Sciatic nerve (tissue), 2 donors: Measurements from ENCODE around the gene ZNF212. TPM values are rescaled to one million over a fixed set of nuclear protein-coding genes. Genes with fewer than 3 reads are reported as not detected.
A peak's percentile ranks its signal among the peaks of the same experiment; 100 is the strongest.
"Not testable (repeated sequence)": the region's sequence is repeated elsewhere in the genome, so short reads cannot be mapped to it uniquely, and the experiment has no call there.

Experiments used
- ATAC-seq: fragments of 200-7000 bp; cut with Tn5 transposase; one replicate; pipeline ENCODE4 v1.9.1; 2020; ENCODE audit warnings: mild to moderate bottlenecking, moderate library complexity
- DNase-seq: peaks from one replicate; pipeline ENCODE4 v3.0.0-alpha.2; 2020; ENCODE audit warnings: low spot score
- intact Hi-C: fragments of 100-400 bp; cut with DNase I; formaldehyde crosslinking; loops from one replicate; pipeline ENCODE4 v1.14.2; 2022
- total RNA-seq: library from RNA; stranded (reverse); fragmentation: NEBNext Ultra II Directional; extraction: Animal tissue kit (Norgen Biotek cat#: 25700); gene quantifications from one replicate; pipeline ENCODE4 v1.2.1, GENCODE V29; 2021
- donor health status: DM: no; HTN: no; CAD: no.
- donor health status: DM: no; HTN: no; CAD: no.

Gene ZNF212
- total RNA-seq, 1 donor from 2014 or later = 13.2 TPM

- intact Hi-C loops = no loop called here
These were observed 9.3 kb downstream of the ZNF212 start for GRCh38 chr7:149248777-149249176.

GRCh38 chr7:149250151-149250550 lies 10.7 kb downstream of the ZNF212 start:
- DNase-seq, intact Hi-C loops, ATAC-seq: not testable (repeated sequence)

More at GRCh38 chr7:149248777-149249176, 9.3 kb downstream of the ZNF212 start:
- no peak for DNase-seq
- ATAC-seq = no peak

GRCh38 chr7:149251518-149251917 lies 12.1 kb downstream of the ZNF212 start:
- ATAC-seq, DNase-seq, intact Hi-C loops: not testable (repeated sequence)

- intact Hi-C loops = no loop called here
- DNase-seq (no peak), ATAC-seq (no peak)
These were observed 12.9 kb downstream of the ZNF212 start for GRCh38 chr7:149252378-149252777.

- DNase-seq = no peak
- intact Hi-C loops = no loop called here
- no peak for ATAC-seq
These were observed 14.2 kb downstream of the ZNF212 start for GRCh38 chr7:149253665-149254064.

GRCh38 chr7:149254181-149254858 lies 14.9 kb downstream of the ZNF212 start:
- intact Hi-C loops = no loop called here
- DNase-seq = peak; percentile 42
- ATAC-seq = no peak

GRCh38 chr7:149255174-149255573 lies 15.7 kb downstream of the ZNF212 start:
- intact Hi-C loops = no loop called here
- DNase-seq = no peak
- no peak for ATAC-seq

GRCh38 chr7:149256568-149256967 lies 17.1 kb downstream of the ZNF212 start:
- DNase-seq (no peak), ATAC-seq (no peak)
- intact Hi-C loops = no loop called here

GRCh38 chr7:149257146-149257545 lies 17.7 kb downstream of the ZNF212 start:
- ATAC-seq = no peak

GRCh38 chr7:149261316-149261828 lies 21.9 kb downstream of the ZNF212 start:
- intact Hi-C loops = no loop called here
- ATAC-seq = peak; percentile 24

More at GRCh38 chr7:149257146-149257545, 17.7 kb downstream of the ZNF212 start:
- DNase-seq = no peak
- intact Hi-C loops = no loop called here

GRCh38 chr7:149261829-149262617 lies 22.6 kb downstream of the ZNF212 start, which contains the start of gene ZNF783:
ZNF783 (plus strand) TSS chr7:149262196; CDS start chr7:149262334, 138 bp downstream.
- DNase-seq = peak; percentile 92
- intact Hi-C loops = no loop called here

More at GRCh38 chr7:149261316-149261828, 21.9 kb downstream of the ZNF212 start:
- DNase-seq = peak; percentile 52

GRCh38 chr7:149266451-149266850 lies 27.0 kb downstream of the ZNF212 start:
- intact Hi-C loops = no loop called here
- ATAC-seq (no peak), DNase-seq (no peak)

More at GRCh38 chr7:149261829-149262617, 22.6 kb downstream of the ZNF212 start, which contains the start of gene ZNF783:
- ATAC-seq = peak; percentile 98

GRCh38 chr7:149267733-149268132 lies 28.3 kb downstream of the ZNF212 start:
- intact Hi-C loops = no loop called here
- ATAC-seq = no peak

GRCh38 chr7:149274424-149274823 lies 35.0 kb downstream of the ZNF212 start:
- DNase-seq = peak; percentile 43
- intact Hi-C loops, ATAC-seq: not testable (repeated sequence)

More at GRCh38 chr7:149267733-149268132, 28.3 kb downstream of the ZNF212 start:
- peak; percentile 51 for DNase-seq

GRCh38 chr7:149277871-149278270 lies 38.4 kb downstream of the ZNF212 start:
- intact Hi-C loops = no loop called here
- ATAC-seq (no peak), DNase-seq (no peak)

- DNase-seq (no peak), ATAC-seq (no peak)
- intact Hi-C loops = no loop called here
These were observed 38.9 kb downstream of the ZNF212 start for GRCh38 chr7:149278396-149278795.

GRCh38 chr7:149279111-149279743 lies 39.8 kb downstream of the ZNF212 start:
- DNase-seq (no peak), ATAC-seq (no peak)
- intact Hi-C loops = no loop called here

- intact Hi-C loops = no loop called here
- ATAC-seq (no peak), DNase-seq (no peak)
These were observed 40.7 kb downstream of the ZNF212 start for GRCh38 chr7:149280151-149280550.
